D721Med (cell line): ENCODE measurements around the gene ATP2B2.

Experiments
- DNase-seq: peaks from one replicate; pipeline ENCODE4 v3.0.0; 2011; ENCODE audit warnings: low spot score; ENCODE audit not compliant: insufficient read length
- FAIRE-seq: peaks from 2 replicates; lab custom pipeline; 2011; peaks lifted over from hg19 to GRCh38; lab: Jason Lieb, UNC
- CTCF ChIP-seq: IDR thresholded peaks from 2 replicates; pipeline ENCODE4 v1.5.1; 2012; ENCODE audit warnings: mild to moderate bottlenecking, control low read depth; ENCODE audit not compliant: insufficient read depth; ENCODE audit errors: missing control alignments

The ATP2B2 gene

GRCh38 chr3:10308678-10309077, 196.7 kb downstream of the ATP2B2 start:
- no peak for TF ChIP-seq CTCF
- no peak for FAIRE-seq
- DNase-seq = no peak

- no peak for TF ChIP-seq CTCF
- FAIRE-seq (no peak), DNase-seq (no peak)
Observed at GRCh38 chr3:10306156-10306555, 199.2 kb downstream of the ATP2B2 start.

GRCh38 chr3:10305331-10305902, 200.0 kb downstream of the ATP2B2 start:
- no peak for TF ChIP-seq CTCF
- no peak for DNase-seq
- no peak for FAIRE-seq

GRCh38 chr3:10304905-10305304, 200.5 kb downstream of the ATP2B2 start:
- TF ChIP-seq CTCF = no peak
- FAIRE-seq = no peak

GRCh38 chr3:10303785-10304184, 201.6 kb downstream of the ATP2B2 start:
- no peak for FAIRE-seq
- no peak for DNase-seq
- TF ChIP-seq CTCF = no peak

More at GRCh38 chr3:10304905-10305304, 200.5 kb downstream of the ATP2B2 start:
- no peak for DNase-seq

GRCh38 chr3:10303105-10303504, 202.3 kb downstream of the ATP2B2 start:
- DNase-seq (no peak), FAIRE-seq (no peak)
- TF ChIP-seq CTCF = no peak

GRCh38 chr3:10300087-10300486, 205.3 kb downstream of the ATP2B2 start:
- DNase-seq (no peak), FAIRE-seq (no peak)
- TF ChIP-seq CTCF = no peak
